GM21619 (cell line): ENCODE results near the gene TRIM8.

ENCODE experiments used
- ATAC-seq: cut with Tn5 transposase; IDR thresholded peaks from one replicate; pipeline ENCODE4 v1.9.1; 2021; ENCODE audit not compliant: unreplicated experiment

Gene TRIM8

DNA sequence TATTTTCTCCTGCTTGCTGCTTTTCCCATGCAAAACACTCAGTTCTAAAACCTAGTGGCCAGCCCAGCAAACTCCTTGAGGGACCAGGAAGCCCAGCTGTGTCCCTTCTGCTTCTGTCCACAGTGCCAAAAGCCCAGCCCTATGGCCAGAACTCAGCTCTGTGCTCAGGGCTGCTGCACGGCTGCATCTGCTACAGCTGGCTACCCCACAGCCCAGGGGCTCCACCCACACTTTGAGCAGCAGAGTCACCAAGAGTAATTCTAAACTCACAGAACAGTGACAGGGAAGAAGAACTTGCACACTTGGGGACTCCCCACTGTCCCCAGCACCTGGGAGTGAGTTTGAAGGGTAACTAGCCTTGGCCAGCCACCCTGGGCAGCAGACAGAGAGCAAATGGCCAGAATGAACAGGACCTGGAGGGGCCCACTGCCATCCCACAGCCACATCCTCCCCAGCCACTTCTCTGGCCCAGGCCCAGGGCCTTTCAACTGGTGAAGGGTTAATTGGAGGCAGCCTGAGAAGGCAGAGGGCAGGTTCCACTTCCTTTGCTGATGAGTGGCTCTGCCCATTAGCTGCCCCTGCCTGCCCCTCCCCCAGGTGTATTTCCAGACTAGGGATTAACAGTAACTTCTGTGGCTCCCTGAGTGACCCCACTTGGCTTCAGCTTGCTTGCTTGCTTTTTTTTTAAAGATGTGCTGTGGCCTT is 28.1 kb upstream of the TRIM8 start:
- ATAC-seq, result peak; percentile 71

DNA sequence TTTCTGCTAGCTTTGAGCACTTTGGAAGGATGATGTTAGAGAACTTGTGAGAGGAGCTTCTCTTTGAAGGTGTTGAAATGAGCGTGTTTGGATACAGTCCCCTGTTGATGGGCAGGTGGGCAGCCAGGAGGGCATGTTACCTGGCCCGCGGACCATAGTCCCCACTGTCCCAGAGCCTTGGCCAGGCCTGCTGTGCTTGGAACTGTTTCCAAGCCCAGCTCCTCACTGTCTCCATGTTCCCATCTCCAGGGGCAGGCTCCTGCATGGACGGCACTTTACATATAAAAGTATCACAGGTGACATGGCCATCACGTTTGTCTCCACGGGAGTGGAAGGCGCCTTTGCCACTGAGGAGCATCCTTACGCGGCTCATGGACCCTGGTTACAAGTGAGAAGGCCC is 27.2 kb upstream of the TRIM8 start:
- ATAC-seq, result no peak

- ATAC-seq, result no peak
Observed at GRCh38 chr10:102617816-102618215, 26.5 kb upstream of the TRIM8 start.

DNA sequence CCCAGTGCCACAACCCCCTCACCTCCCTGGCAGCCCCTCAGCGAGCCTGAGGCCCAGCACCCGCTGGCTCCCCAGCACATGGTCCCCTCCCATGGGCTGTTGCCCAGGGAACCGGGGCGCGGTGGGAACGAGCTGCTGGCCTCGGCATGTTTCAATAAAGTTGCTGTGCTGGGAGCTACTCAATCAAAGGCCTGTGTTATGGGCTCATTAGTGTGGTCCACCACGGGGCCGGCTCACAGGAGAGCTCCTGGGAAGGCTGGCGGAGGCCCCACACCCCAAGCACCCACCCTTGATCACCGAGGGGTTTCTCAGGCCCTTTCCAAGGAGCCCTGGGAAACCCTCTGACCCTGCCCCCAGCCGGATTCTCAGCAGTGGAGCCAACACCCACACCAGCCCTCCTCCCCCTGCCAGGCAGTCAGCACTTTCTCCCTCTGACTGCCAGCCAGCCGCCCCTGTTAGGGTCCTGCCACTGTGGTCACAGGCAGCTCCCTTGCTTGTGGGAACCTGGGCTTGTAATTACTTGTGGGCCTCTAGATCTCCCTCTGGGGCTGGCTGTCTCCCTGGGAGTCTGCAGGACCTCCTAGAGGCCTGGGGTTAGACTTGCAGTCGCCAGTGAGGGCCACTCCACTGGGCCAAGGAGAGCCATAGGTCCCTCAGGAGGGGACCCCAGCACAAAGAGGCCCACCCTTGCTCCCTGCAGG is 24.8 kb upstream of the TRIM8 start:
- no peak for ATAC-seq

GRCh38 chr10:102620138-102620590 is 24.1 kb upstream of the TRIM8 start:
- no peak for ATAC-seq

DNA sequence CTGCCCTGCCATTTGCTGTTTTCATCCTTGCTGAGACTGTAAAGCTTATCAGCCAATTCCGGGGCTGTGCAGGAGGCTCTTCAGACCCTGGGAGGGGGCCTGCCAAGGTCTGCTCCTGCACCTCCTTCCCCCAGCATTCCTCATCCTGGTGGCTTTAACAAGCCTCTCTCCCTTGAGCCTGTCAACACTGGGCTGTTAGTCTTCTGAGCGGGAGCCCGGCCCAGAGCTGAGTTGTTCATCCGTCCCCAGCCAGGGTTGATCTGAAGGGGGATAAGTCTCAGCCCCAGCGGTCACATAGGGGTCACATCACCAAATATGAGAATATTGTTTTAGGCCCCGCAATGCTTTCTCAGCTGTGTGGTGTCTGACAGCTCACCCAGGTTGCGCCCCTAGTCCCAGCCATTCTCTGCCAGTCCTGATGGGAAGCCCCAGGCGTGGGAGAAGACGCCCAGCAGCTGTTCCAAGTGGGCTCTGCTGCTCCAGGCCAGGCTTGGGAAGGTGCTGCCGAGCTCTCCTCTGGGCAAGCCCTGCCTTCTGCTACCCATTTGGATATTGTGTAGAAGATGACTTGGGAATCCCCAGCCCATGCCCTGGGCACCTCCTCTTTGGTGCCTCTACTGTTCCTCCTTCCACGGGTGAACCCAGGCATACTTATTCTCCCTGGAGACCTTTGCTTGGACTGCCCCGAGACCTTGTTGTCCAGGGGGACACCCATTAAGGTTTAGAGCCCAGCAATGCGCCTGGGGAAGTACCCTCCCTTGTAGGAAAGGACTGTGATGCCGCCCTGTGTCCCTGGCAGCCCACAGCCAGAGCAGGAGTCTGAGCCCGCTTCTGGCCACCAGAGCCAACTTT is 23.5 kb upstream of the TRIM8 start:
- ATAC-seq, result no peak

DNA sequence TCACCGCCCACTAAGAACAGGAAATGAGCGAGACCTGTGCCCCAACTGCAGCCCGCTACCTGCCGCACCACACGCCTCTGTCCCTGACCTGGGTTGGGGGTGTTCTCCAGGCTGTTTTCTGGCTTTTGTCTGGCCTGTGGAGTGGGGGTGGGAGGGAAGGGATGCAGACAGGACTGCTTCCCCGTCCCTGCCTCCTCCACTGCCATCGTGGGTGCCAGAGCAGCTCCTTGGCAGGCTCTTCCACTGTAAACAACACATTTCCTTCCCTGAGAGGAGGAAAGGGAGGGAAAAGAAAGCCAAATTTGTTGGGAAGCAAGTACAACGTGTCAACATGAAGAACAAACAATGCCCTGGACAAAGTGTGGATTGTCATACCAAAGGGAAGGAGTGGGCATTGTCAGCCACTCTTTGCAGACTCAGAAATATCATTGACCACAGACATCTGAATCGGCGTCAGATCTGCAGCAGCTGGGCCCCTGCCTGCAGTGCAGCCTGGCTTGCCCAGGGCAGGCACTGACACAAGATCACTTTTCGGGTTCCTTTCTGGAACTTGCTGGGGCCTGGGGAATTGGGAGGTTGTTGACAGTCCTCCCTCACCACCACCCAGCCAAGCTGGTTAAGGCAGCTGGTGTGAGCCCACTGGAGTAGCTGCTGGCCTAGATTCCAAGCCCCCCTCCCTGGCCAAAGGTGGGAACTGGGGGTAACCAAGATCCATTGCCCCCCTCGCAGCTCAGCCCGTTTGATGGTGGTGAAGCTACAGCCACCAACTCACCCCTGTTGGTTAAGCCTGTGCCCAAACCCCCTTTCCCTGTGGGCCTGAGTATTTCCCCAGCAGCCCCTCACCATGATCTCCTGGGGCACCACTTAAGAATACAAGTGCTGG is 22.6 kb upstream of the TRIM8 start:
- ATAC-seq, result no peak

DNA sequence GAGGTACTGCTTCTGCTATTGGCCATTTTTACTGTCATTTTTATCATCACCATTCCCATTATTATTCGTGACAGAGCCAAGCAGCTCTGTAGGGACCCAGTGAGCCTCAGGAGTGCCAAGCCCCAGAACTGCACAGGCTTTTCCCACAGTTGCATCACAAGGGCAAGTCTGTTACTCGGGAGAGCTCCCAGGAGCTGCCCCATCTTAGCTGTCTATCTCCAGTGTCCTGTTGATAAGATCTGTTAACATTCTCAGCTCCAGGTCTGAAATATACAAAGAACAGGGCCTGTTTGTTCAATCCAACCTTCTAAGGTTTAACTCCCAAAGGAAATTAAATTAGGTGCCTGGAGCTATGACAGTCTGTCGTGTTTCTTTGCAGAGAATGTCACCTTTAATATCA is 20.2 kb upstream of the TRIM8 start:
- no peak for ATAC-seq

- no peak for ATAC-seq
Observed at GRCh38 chr10:102624751-102625645, 19.3 kb upstream of the TRIM8 start.

- no peak for ATAC-seq
Observed at GRCh38 chr10:102626026-102626685, 18.1 kb upstream of the TRIM8 start.

- no peak for ATAC-seq
Observed at GRCh38 chr10:102627291-102627735, 17.0 kb upstream of the TRIM8 start.

- ATAC-seq, result no peak
Observed at GRCh38 chr10:102627736-102628293, 16.5 kb upstream of the TRIM8 start.

- no peak for ATAC-seq
Observed at GRCh38 chr10:102628451-102628911, 15.8 kb upstream of the TRIM8 start.

- no peak for ATAC-seq
Observed at GRCh38 chr10:102629661-102630614, 14.3 kb upstream of the TRIM8 start.

DNA sequence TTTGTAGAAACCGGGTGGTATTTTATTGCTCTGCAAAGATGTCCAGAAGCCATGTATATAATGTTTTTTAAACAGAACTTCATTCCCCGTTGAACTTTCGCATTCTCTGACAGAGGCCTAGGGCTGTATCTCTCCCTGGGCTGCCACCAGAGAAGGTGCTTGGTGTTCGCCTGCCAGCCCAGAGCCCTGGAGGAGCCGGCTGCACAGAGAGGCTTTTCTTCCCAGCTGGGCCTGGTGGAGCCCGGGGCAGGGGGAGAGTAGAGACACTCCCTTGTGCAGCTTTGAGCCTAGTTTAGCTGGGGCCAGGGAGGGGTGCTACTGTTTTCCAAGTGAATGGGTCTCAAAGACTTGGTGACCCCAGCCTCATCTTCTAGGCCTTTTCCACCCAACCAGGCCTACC is 13.6 kb upstream of the TRIM8 start:
- ATAC-seq, result no peak

GRCh38 chr10:102631525-102632393 is 12.5 kb upstream of the TRIM8 start:
- ATAC-seq, result no peak
